Suprapubic skin (tissue), 4 donors: Measurements from ENCODE around the gene INSC.

Experiments
- CTCF ChIP-seq, 2 donors: fragments of 200-600 bp in 1 of 2; fragments of 450-650 bp in 1 of 2; sonication (generic) in 1 of 2; IDR thresholded peaks; one replicate each; pipeline ENCODE4 v1.5.1; 2016 to 2019; ENCODE audit warnings: antibody characterized with exemption in 2 of 2, mild to moderate bottlenecking in 1 of 2, moderate library complexity in 1 of 2
- EP300 ChIP-seq: sonication (generic); formaldehyde crosslinking; IDR thresholded peaks from one replicate; pipeline ENCODE4 v1.6.1; 2017; ENCODE audit warnings: antibody characterized with exemption
- POLR2AphosphoS5 ChIP-seq, 3 donors: sonication (generic); formaldehyde crosslinking; IDR thresholded peaks; one replicate each; pipeline ENCODE4 v1.6.1; 2017; ENCODE audit warnings: antibody characterized with exemption in 3 of 3

DNA sequence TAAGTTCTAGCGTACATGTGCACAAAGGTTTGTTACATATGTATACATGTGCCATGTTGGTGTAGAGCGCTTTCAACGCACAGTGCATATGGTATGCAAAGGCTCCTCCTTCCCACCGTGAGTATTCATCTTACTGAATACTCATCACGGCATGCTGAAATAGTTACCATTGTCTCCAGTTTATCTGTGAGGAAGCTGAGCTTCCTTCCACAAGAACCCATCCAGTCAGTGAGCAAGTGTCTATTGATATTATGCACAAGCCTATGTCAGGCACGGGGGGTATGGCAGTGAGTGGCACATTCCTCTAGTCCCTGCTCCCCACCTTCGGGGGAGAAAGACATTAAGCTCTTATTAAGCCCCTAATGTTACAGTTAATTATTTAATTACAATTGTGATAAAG lies 28.1 kb downstream of the INSC start:
- no peak for TF ChIP-seq EP300
- TF ChIP-seq POLR2AphosphoS5 (IDR thresholded peaks at IDR 0.05), result no peak
- TF ChIP-seq CTCF (IDR thresholded peaks at IDR 0.05), result no peak
